ENCODE data around the gene LCN6. TPM values are rescaled to one million over a fixed set of nuclear protein-coding genes. Genes with fewer than 3 reads are reported as not detected.

Gene LCN6
- total and polyA plus RNA-seq, 10 of the 15 experiments (the other 5 are each of a cell fraction or from before 2014, with no cell fraction given), result not detected

GRCh38 chr9:136712690-136713544, 35.4 kb downstream of the LCN6 start (continued):
- no peak for TF ChIP-seq CUX1 (IDR thresholded peaks at IDR 0.05; ENCODE audit: insufficient replicate concordance, low read depth, low read length)
- no peak for TF ChIP-seq BCL3 (IDR thresholded peaks at IDR 0.05; ENCODE audit: borderline replicate concordance, insufficient read depth, low read depth, low read length, poor library complexity, severe bottlenecking)
- no peak for TF ChIP-seq IRF5 (IDR thresholded peaks at IDR 0.05; ENCODE audit: borderline replicate concordance)
- no peak for TF ChIP-seq SP1 (IDR thresholded peaks at IDR 0.05; ENCODE audit: low read depth, low read length)
- no peak for TF ChIP-seq IRF4 (IDR thresholded peaks at IDR 0.05; ENCODE audit: low read depth, low read length)
- no peak for TF ChIP-seq HSF1 (IDR thresholded peaks at IDR 0.05; ENCODE audit: low read depth, low read length)
- TF ChIP-seq JUNB (IDR thresholded peaks at IDR 0.05), result no peak
